AG04450 (cell line): ENCODE measurements around the gene IGFBP1. TPM values are rescaled to one million over a fixed set of nuclear protein-coding genes. Genes with fewer than 3 reads are reported as not detected.
"Not testable (repeated sequence)": the region's sequence is repeated elsewhere in the genome, so short reads cannot be mapped to it uniquely, and the experiment has no call there.

Source experiments
- CTCF ChIA-PET: fragments of 300-600, 350-600 bp; formaldehyde crosslinking; extraction: SDS; loops from one replicate; lab custom pipeline; 2022; ENCODE audit warnings: antibody characterized with exemption, inconsistent platforms; lab: Charles Lee
- POLR2A ChIA-PET: fragments of 350-600 bp; formaldehyde crosslinking; extraction: SDS; loops from one replicate; lab custom pipeline; 2021; ENCODE audit warnings: antibody characterized with exemption, inconsistent platforms; lab: Yijun Ruan, JAX
- DNase-seq: peaks from one replicate; pipeline ENCODE4 v3.0.0-alpha.2; 2011; ENCODE audit warnings: low read depth, low spot score
- H3K27ac ChIP-seq: one replicate; pipeline ENCODE4 v1.5.1; 2012; ENCODE audit warnings: low read depth, low read length, control low read depth
- H3K27me3 ChIP-seq: one replicate; pipeline ENCODE4 v1.6.0; 2012; ENCODE audit warnings: low read length; ENCODE audit not compliant: control insufficient read depth, insufficient read depth
- H3K4me3 ChIP-seq: 2 replicates; pipeline ENCODE4 v1.5.1; 2011; ENCODE audit warnings: mild to moderate bottlenecking, low read depth, low read length, control low read depth
- H3K9me3 ChIP-seq: 2 replicates; pipeline ENCODE4 v1.5.1; 2012; ENCODE audit warnings: low read length; ENCODE audit not compliant: control insufficient read depth, insufficient read depth
- CTCF ChIP-seq: IDR thresholded peaks from 2 replicates; pipeline ENCODE4 v1.5.1; 2011; ENCODE audit warnings: low read depth, low read length, control low read depth, inconsistent platforms
- polyA plus RNA-seq: library from polyadenylated mRNA; depleted of rRNA; stranded (reverse); fragments of >200 nt; gene quantifications from 2 replicates; pipeline ENCODE4 v1.2.3, GENCODE V29; 2011; rRNA removed
- small RNA-seq: library from RNA; depleted of rRNA; stranded (forward); fragments of <200 nt; gene quantifications from one replicate; pipeline ENCODE3, GENCODE V24; 2012; ENCODE audit warnings: low read depth; ENCODE audit not compliant: insufficient read length

The IGFBP1 gene
- polyA plus RNA-seq, 1 experiment, result 0.07 TPM

DNA sequence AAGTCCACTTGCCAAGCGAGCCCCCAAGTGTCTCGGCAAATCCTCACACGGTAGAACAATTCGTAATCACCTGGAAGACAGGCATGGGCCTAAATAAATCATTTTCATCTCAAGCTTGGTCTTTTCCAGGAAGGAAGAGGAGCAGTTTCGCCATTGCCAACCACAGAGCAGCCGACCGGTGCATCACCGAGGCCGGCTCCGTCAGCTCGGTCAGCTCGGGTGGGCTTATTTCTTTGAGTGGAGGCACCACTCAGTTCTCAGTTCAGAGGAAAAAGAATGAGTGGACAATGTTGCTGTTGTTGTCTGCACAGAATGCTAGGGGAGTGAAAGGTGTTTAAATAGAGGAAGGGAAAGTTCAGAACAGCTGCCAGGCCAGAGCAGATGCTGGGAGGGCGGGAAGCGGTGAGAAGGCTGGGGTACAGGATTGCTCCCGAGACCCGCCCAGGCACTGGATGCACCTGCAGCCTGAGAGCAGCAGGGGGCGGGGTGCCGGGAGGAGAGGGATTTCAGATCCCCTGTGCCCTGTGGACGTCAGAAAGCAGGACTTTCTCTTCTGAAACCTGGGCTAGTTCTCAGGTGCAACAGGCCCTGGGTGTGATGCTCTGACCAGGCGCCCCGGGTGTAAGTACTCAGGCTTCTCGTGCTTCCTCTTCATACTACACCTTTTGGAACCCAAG, 50.5 kb downstream of the IGFBP1 start:
- CTCF ChIA-PET, result no interaction called here

DNA sequence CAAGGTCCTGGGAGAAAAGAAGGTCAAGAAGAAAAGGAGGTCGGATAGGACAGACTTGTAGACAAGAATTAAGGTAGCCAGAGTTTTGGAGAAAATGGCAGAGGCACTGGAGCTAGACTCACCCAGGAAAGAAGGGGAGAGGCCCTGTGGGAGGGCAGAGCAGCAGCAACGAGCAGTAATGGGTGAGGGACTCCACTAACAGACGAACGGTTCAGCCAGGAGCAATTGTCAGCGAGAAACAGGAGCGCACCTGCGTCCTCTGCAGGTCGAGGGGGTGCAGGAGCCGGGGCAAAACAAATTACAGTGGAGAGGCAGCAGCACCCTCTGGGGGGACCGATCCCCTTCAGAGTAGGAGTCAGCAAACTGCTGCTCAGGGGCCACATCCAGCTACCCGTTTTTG, 51.3 kb downstream of the IGFBP1 start:
- CTCF ChIA-PET, result no interaction called here
- no peak overlapping the region for H3K4me3 ChIP-seq
- POLR2A ChIA-PET, result no interaction called here
- TF ChIP-seq CTCF, result no peak
- no peaks in the 10 kb centered on the region for H3K27me3 ChIP-seq
- DNase-seq, result no peak
- no peak overlapping the region for H3K27ac ChIP-seq
- peaks cover 10% of the 10 kb centered on the region; the same call in 1 of the 2 replicates for H3K9me3 ChIP-seq

More for the DNA sequence above, 50.5 kb downstream of the IGFBP1 start:
- POLR2A ChIA-PET, result no interaction called here
- H3K27ac ChIP-seq, result no peak overlapping the region
- peaks cover 10% of the 10 kb centered on the region; the same call in 1 of the 2 replicates for H3K9me3 ChIP-seq
- no peak; the same call in 1 of the 2 replicates for TF ChIP-seq CTCF
- H3K4me3 ChIP-seq, result no peak overlapping the region
- DNase-seq, result no peak
- H3K27me3 ChIP-seq, result no peaks in the 10 kb centered on the region

GRCh38 chr7:45940237-45940781, 52.0 kb downstream of the IGFBP1 start:
- H3K4me3 ChIP-seq, POLR2A ChIA-PET: not testable (repeated sequence)

DNA sequence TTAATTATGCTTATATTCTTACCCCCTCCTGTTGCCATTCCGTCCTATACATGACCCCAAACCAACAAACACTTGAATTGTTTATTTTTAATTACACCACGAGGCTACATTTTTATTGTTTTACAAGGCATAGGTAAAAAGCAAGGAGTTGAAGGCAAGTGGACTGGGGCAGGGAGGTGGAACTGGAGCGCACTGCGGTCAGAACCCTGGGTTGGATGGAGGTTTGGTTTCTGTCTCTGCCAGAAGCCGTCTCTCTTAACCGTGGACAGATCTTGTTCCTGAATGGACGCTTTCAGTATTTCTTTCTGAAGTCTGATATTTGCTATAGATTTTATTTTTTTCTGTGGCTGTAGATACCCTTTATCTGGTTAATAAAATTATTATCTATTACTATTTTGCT, 52.7 kb downstream of the IGFBP1 start:
- Histone ChIP-seq H3K4me3 (no peak overlapping the region), H3K27ac (no peak overlapping the region), H3K27me3 (no peaks in the 10 kb centered on the region), H3K9me3 (peaks cover 10% of the 10 kb centered on the region; the same call in 1 of the 2 replicates)
- ChIA-PET POLR2A (no interaction called here), CTCF (no interaction called here)
- DNase-seq, result no peak
- TF ChIP-seq CTCF, result no peak

More at GRCh38 chr7:45940237-45940781, 52.0 kb downstream of the IGFBP1 start:
- H3K9me3 ChIP-seq, H3K27me3 ChIP-seq, H3K27ac ChIP-seq, CTCF ChIA-PET, DNase-seq: not testable (repeated sequence)

Small RNA genes lying within 50 kb of the gene (small RNA-seq; reads per million reads assigned to genes)
- gene RNU6-326P, result not detected

Other genes starting within 250 kb of the IGFBP1 start
- gene CCDC201, start 15.4 kb upstream of the IGFBP1 start, polyA plus RNA-seq, result not detected in 2 replicates
- 169 and 220 TPM in 2 replicates for gene IGFBP3, start 32.8 kb downstream of the IGFBP1 start, polyA plus RNA-seq